ENCODE measurements around the gene ITGB3.

ITGB3 gene

DNA sequence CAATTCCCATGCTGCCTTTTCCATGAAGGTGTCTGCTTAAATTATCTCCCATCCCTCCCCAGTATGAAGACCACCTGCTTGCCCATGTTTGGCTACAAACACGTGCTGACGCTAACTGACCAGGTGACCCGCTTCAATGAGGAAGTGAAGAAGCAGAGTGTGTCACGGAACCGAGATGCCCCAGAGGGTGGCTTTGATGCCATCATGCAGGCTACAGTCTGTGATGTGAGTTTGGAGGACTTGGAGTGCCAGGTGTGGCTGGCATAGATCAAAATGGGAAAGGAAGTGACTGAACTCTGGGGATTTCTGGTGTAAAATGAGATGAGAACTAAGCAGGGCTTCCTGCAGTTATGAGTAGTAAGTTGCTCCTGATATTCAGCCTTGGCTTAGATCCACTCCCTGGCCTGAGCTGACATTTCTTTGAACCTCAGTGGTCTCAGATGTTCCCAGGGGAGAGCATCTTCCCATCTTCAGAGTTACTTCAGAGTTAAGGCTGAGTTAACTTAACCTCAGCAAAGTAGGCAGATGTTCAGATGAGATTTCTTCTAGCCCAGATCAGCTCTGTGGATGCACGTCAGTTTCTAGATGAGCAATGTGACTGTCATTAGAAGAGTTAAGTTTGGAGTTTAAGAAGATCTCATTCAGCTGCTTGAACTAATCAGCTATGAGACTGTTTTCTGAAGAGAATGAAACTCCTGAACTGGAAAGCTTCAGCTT, 32.7 kb downstream of the ITGB3 start:
- no peak for TF ChIP-seq GATA1 (IDR thresholded peaks at IDR 0.05; ENCODE audit: low read depth, low read length)
- no peak for TF ChIP-seq POLR2A (IDR thresholded peaks at IDR 0.05; ENCODE audit: low read length)
- DNase-seq: peak; percentile 37 to 46

DNA sequence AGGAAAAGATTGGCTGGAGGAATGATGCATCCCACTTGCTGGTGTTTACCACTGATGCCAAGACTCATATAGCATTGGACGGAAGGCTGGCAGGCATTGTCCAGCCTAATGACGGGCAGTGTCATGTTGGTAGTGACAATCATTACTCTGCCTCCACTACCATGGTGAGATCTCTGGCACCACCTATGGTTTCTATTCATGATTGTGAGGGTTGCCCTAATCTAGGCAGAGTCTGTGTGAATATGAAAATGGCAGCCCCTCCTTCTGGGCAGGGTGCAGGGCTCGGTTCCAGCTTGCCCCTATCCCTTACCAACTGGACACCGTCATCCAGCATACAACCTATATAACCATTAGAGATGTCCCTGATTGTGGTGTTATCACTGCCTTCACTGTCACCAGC, 33.4 kb downstream of the ITGB3 start:
- TF ChIP-seq GATA1 (IDR thresholded peaks at IDR 0.05; ENCODE audit: low read depth, low read length): no peak
- no peak for TF ChIP-seq POLR2A (IDR thresholded peaks at IDR 0.05; ENCODE audit: low read length)
- no peak for DNase-seq

DNA sequence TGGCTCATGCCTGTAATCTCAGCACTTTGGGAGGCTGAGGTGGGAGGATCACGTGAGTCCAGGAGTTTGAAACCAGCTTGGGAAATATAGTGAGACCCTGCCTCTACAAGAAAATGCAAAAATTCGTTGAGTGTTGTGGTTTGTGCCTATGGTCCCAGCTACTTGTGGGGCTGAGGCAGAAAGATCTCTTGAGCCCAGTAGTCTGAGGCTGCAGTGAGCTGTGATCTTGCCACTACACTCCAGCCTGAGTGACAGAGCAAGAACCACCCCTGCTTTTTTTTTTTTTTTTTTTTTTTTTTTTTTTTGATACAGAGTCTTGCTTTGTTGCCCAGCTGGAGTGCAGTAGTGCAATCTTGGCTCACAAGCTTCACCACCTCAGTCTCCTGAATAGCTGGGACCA, 34.0 kb downstream of the ITGB3 start:
- peak; percentile 62 to 74 for DNase-seq
- no peak for TF ChIP-seq GATA1 (IDR thresholded peaks at IDR 0.05; ENCODE audit: low read depth, low read length)
- TF ChIP-seq POLR2A (IDR thresholded peaks at IDR 0.05; ENCODE audit: low read length): no peak

GRCh38 chr17:47288531-47289116, 35.0 kb downstream of the ITGB3 start:
- TF ChIP-seq POLR2A (IDR thresholded peaks at IDR 0.05; ENCODE audit: low read length): no peak
- no peak for TF ChIP-seq GATA1 (IDR thresholded peaks at IDR 0.05; ENCODE audit: low read depth, low read length)
- DNase-seq: peak; percentile 94 to 98

DNA sequence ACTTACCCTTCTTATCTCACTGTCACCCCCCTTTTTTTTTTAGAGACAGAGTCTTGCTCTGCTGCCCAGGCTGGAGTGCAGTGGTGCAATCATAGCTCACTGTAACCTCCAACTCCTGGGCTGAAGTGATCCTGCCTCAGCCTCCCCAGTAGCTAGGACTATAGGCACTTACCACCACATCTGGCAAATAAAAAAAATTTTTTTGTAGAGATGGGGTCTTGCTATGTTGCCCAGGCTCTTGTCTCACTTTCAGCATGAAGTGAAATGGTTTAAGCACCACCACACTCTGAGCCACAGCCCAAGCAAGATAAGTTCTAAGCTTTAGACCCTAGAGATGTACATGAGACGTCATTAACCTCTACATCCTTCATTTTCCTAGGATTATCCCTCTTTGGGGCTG, 35.7 kb downstream of the ITGB3 start:
- no peak for DNase-seq
- TF ChIP-seq POLR2A (IDR thresholded peaks at IDR 0.05; ENCODE audit: low read length) (no peak), GATA1 (IDR thresholded peaks at IDR 0.05; ENCODE audit: low read depth, low read length) (no peak)

DNA sequence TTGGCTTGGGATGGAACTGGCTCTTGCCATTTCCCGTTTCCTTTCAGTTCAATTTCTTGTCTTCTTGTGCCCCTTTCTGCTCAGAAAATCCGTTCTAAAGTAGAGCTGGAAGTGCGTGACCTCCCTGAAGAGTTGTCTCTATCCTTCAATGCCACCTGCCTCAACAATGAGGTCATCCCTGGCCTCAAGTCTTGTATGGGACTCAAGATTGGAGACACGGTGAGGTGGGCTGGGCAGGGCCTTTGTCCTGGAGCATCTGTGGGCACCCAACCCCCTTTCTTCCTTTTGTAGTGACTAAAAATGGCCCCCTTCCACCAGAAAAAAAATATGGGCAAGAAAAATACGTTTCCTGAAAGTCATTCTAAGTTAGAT, 37.2 kb downstream of the ITGB3 start:
- peak; percentile 34 to 51 for DNase-seq
- no peak for TF ChIP-seq GATA1 (IDR thresholded peaks at IDR 0.05; ENCODE audit: low read depth, low read length)
- TF ChIP-seq POLR2A (IDR thresholded peaks at IDR 0.05; ENCODE audit: low read length): no peak

GRCh38 chr17:47291242-47291873, 37.7 kb downstream of the ITGB3 start:
- DNase-seq: peak; percentile 72 to 89
- TF ChIP-seq GATA1 (IDR thresholded peaks at IDR 0.05; ENCODE audit: low read depth, low read length) (no peak), POLR2A (IDR thresholded peaks at IDR 0.05; ENCODE audit: low read length) (no peak)

DNA sequence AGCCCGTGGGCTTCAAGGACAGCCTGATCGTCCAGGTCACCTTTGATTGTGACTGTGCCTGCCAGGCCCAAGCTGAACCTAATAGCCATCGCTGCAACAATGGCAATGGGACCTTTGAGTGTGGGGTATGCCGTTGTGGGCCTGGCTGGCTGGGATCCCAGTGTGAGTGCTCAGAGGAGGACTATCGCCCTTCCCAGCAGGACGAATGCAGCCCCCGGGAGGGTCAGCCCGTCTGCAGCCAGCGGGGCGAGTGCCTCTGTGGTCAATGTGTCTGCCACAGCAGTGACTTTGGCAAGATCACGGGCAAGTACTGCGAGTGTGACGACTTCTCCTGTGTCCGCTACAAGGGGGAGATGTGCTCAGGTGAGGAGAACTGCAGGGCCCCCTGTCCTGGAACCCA, 38.6 kb downstream of the ITGB3 start:
- no peak for DNase-seq
- TF ChIP-seq POLR2A (IDR thresholded peaks at IDR 0.05; ENCODE audit: low read length) (no peak), GATA1 (IDR thresholded peaks at IDR 0.05; ENCODE audit: low read depth, low read length) (no peak)

- no peak for DNase-seq
- TF ChIP-seq GATA1 (IDR thresholded peaks at IDR 0.05; ENCODE audit: low read depth, low read length) (no peak), POLR2A (IDR thresholded peaks at IDR 0.05; ENCODE audit: low read length) (no peak)
Observed at GRCh38 chr17:47295037-47295873, 41.6 kb downstream of the ITGB3 start.

DNA sequence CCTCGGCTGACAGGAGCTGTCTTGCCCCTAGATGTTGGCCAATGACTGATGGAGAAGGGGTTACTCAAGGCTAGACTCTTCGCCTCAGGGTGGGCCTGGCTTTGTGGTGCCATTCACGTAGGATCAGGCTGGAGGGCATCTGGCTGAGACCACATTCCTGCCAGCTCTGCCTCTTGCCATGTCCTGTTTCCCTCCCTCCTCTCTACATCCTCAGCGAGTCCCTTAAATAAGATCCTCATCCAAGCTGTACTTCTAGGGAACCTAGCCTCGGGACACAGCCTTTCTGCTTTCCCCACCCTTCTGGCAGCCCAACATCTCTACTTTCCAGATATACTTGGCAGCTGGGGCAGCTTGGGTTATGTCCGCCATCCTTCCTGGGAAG, 42.2 kb downstream of the ITGB3 start:
- TF ChIP-seq GATA1 (IDR thresholded peaks at IDR 0.05; ENCODE audit: low read depth, low read length) (no peak), POLR2A (IDR thresholded peaks at IDR 0.05; ENCODE audit: low read length) (no peak)
- DNase-seq: no peak

- TF ChIP-seq GATA1 (IDR thresholded peaks at IDR 0.05; ENCODE audit: low read depth, low read length): no peak
- TF ChIP-seq POLR2A (IDR thresholded peaks at IDR 0.05; ENCODE audit: low read length): no peak
- DNase-seq: no peak
Observed at GRCh38 chr17:47297661-47298400, 44.2 kb downstream of the ITGB3 start.

DNA sequence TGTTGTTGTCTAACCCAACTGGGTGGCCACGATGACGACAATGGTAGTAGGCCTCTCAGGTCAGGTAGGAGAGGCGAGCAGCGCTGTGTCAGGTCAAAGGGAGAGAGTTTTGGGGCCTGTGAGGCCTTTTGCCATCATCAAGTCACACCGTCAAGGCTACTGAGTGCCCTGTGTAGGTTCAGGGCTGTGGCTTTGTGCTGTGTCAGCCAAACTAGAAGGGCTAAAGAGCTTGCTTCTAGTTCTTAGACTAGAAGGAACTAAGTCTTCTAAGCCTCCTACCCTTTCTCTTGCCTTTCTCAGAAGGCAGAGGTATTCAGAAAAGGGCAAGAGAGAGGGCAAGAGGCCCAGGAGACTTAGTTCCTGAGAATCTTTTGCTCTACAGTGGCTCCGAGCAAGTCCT, 45.1 kb downstream of the ITGB3 start:
- no peak for TF ChIP-seq GATA1 (IDR thresholded peaks at IDR 0.05; ENCODE audit: low read depth, low read length)
- TF ChIP-seq POLR2A (IDR thresholded peaks at IDR 0.05; ENCODE audit: low read length): no peak
- no peak for DNase-seq

DNA sequence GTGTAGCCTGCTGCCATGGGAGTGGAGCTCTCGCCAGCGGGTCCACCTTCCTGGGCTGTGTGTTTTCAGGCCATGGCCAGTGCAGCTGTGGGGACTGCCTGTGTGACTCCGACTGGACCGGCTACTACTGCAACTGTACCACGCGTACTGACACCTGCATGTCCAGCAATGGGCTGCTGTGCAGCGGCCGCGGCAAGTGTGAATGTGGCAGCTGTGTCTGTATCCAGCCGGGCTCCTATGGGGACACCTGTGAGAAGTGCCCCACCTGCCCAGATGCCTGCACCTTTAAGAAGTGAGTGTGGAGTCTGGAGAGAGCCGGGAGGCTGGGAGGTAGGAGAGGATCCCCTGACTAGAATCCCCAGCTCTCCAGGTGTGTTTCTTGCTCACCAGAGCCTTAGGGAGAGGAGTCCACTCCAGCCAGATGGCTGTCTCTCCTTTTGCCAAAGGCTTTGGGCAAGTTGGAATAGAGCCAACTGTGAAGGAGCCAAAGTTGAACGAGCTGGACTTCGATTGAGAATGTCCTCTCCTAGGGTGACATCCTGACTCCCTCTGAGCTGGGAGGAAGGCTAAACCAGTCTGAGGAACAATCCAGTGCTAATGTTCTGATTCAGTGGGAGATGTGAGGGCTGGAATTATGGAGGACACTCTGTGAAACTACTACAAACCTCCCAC, 45.7 kb downstream of the ITGB3 start:
- TF ChIP-seq POLR2A (IDR thresholded peaks at IDR 0.05; ENCODE audit: low read length) (no peak), GATA1 (IDR thresholded peaks at IDR 0.05; ENCODE audit: low read depth, low read length) (no peak)
- no peak for DNase-seq
